Measurements from ENCODE around the gene POLR2B. TPM values are rescaled to one million over a fixed set of nuclear protein-coding genes. Genes with fewer than 3 reads are reported as not detected.
A peak's percentile ranks its signal among the peaks of the same experiment; 100 is the strongest.

The POLR2B gene
- total RNA-seq, 1 donor from 2014 or later: 23.4 TPM

DNA sequence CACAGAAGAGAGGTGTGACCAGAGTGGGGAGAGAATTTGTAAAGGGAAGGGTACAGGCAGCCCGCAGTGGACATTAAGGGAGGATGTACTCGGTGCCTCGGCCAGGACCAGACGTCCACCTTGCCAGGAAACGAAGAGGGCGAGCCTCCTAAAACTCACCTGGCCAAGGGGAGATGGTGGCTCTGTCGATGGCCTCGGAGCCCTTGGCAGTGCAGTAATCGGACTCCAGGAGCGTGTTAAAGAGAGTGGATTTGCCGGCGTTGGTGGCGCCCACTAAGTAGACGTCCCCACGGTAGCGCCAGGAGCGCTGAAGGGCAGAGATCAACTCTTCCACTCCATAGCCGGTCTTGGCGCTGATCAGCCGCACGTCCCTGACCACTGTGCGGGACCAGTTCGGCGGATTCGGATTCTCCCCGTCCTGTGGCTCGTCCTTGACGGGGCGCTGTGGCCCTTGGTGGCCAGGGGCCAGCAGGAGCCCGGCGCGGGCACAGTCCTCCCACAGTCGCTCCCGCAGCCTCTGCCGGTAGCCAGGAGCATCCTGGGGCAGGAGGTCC, 2.3 kb upstream of the POLR2B start:
- H3K4me3 ChIP-seq: peak overlapping the region; percentile 84 to 91
- H3K27ac ChIP-seq: peak overlapping the region; percentile 90 to 94
- no peaks in the 10 kb centered on the region for H3K27me3 ChIP-seq
- peaks cover 19 to 31% of the 10 kb centered on the region in 2 donors for H3K36me3 ChIP-seq
- peaks cover 0 to 8% of the 10 kb centered on the region in 2 donors for H3K9me3 ChIP-seq
- H3K4me1 ChIP-seq: peaks cover 5 to 10% of the 10 kb centered on the region in 2 donors
- TF ChIP-seq CTCF (IDR thresholded peaks at IDR 0.05): no peak
- no peak for DNase-seq (ENCODE audit: low spot score in 2 of 2)
- intact Hi-C loops (cut with DNase I): loop anchor here (2.0 to 5.0 kb wide), 5 partner anchors 61 to 1579 kb away; partner anchors contain the start of genes CEP135, IGFBP7 and TMEM165

DNA sequence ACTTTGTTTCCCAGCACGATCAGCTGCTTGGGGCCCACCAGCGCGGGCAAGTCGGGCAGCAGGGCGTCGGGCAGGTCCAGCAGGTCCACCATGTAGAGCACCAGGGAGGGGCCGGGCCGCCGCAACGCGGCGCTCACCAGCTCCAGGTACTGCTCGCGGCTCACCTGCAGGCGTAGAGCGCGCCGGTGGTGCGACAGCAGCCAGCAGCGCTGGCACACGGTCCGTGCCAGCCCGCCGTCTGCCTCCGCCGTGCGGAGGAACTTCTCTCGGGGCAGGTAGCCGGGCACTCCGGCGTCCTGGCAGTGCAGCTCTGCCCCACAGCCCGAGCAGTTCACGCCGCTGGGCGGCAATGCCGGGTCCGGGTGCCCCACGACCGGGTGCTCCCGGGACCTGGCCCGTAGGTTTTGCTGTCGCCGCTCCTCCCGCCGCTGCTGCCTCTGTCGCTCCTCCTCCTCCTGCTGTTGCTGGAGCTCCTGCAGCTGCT, 1.8 kb upstream of the POLR2B start:
- Histone ChIP-seq H3K4me3 (peak overlapping the region; percentile 84 to 91), H3K27me3 (no peaks in the 10 kb centered on the region), H3K36me3 (peaks cover 19 to 27% of the 10 kb centered on the region in 2 donors), H3K4me1 (peaks cover 5 to 14% of the 10 kb centered on the region in 2 donors), H3K9me3 (peaks cover 0 to 8% of the 10 kb centered on the region in 2 donors), H3K27ac (peak overlapping the region; percentile 90 to 94)
- intact Hi-C loops (cut with DNase I): loop anchor here (1.0 to 5.0 kb wide), 7 partner anchors 19 to 1580 kb away; partner anchors contain the start of genes CEP135, IGFBP7 and TMEM165
- peak in 1 of 2 donors; percentile 66 for DNase-seq (ENCODE audit: low spot score in 2 of 2)
- TF ChIP-seq CTCF (IDR thresholded peaks at IDR 0.05): peak in 2 of 3 experiments; percentile 15 to 19

DNA sequence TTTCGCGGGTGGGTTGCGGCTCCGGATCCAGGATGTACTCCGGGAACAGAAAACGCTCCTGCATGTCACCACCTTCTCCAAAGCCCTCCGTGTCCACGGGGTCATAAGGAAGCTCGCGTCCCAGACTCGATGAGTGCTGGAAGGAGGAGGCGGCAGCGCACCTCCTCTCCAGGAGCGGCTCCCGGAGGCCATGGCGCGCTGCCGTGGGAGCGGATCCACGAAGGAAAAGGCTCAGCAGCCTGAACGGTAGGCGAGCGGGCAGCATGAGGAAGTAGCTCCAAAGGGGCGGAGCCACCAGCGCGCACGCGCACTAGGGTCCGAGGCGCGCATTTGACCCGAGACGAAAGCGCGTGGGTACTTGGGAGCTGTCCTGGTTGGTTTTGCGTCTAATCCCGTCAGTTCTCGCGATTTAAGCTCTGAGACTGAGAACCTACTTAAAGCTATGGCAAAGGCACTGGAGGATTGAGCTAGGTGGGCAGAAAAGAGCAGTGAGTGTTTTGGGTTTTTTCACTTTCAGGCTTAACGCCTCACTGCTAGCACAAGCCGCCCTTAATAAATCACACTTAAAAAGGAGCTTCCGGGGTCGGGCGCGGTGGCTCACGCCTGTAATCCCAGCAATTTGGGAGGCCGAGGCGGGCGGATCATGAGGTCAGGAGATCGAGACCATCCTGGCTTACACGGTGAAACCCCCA, 1.2 kb upstream of the POLR2B start, which contains the start of gene NOA1:
NOA1 (minus strand) TSS at position 286 of the 692 bp plus-strand sequence; CDS start at position 265, 21 bp downstream.
- peak within 1 kb of the TSS; percentile 90 to 94 for H3K27ac ChIP-seq
- intact Hi-C loops (cut with DNase I): loop anchor here (1.0 to 5.0 kb wide), 7 partner anchors 19 to 1580 kb away; partner anchors contain the start of genes CEP135, IGFBP7 and TMEM165
- TF ChIP-seq CTCF (IDR thresholded peaks at IDR 0.05): no peak

GRCh38 chr4:56979421-56980072, 851 bp downstream of the POLR2B start:
- H3K4me3 ChIP-seq: peak overlapping the region; percentile 84 to 91
- no peaks in the 10 kb centered on the region for H3K27me3 ChIP-seq
- H3K27ac ChIP-seq: peak overlapping the region; percentile 90 to 94
- DNase-seq (ENCODE audit: low spot score in 2 of 2): no peak
- intact Hi-C loops (cut with DNase I): loop anchor here (5.0 kb wide), 4 partner anchors 58 to 1582 kb away; partner anchors contain the start of genes CEP135, IGFBP7 and TMEM165
- TF ChIP-seq CTCF (IDR thresholded peaks at IDR 0.05): no peak
- H3K36me3 ChIP-seq: no peaks in the 10 kb centered on the region
- H3K9me3 ChIP-seq: no peaks in the 10 kb centered on the region
- H3K4me1 ChIP-seq: peaks cover 5 to 19% of the 10 kb centered on the region in 2 donors

More for the DNA sequence above, 1.2 kb upstream of the POLR2B start, which contains the start of gene NOA1:
- Histone ChIP-seq H3K4me1 (peaks cover 5 to 19% of the 10 kb centered on the region in 2 donors), H3K9me3 (peaks cover 0 to 8% of the 10 kb centered on the region in 2 donors), H3K4me3 (peak within 1 kb of the TSS; percentile 84 to 91), H3K36me3 (peaks cover 13 to 21% of the 10 kb centered on the region in 2 donors), H3K27me3 (no peaks in the 10 kb centered on the region)
- peak; percentile 98 to 100 for DNase-seq (ENCODE audit: low spot score in 2 of 2)

DNA sequence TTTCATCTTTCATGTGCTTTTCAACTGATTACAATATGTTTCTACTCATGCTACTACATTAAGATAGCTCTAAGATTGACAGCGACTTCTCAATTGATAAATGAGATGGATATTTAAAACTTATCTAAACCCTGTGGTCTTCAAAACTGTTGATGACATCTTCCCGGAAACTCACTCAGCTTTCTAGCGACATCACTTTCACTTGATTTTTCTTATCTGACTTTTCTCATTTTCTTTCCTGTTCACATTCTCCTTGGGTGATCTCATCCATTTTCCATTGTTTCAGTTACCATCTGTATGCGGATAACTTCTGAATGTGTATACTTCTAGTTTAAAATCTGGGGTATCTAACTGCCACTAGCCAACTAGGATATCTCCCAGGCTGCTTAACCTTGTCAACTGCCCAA, 3.1 kb downstream of the POLR2B start:
- peaks cover 7 to 11% of the 10 kb centered on the region in 2 donors for H3K36me3 ChIP-seq
- peaks cover 0 to 9% of the 10 kb centered on the region in 2 donors for H3K4me1 ChIP-seq
- intact Hi-C loops (cut with DNase I): no loop called here
- H3K4me3 ChIP-seq: no peak overlapping the region
- DNase-seq (ENCODE audit: low spot score in 2 of 2): no peak
- TF ChIP-seq CTCF (IDR thresholded peaks at IDR 0.05): no peak
- no peaks in the 10 kb centered on the region for H3K9me3 ChIP-seq
- no peak overlapping the region for H3K27ac ChIP-seq
- H3K27me3 ChIP-seq: no peaks in the 10 kb centered on the region
